ENCODE results near the gene YES1.
"Not testable (repeated sequence)": the region's sequence is repeated elsewhere in the genome, so short reads cannot be mapped to it uniquely, and the experiment has no call there.

YES1 gene

GRCh38 chr18:686339-687111 lies 125.5 kb downstream of the YES1 start:
- Histone ChIP-seq H3K9me3 (replicated peaks in 1 of 11) (no peaks in the 10 kb centered on the region), H4K20me1 (no peaks in the 10 kb centered on the region; a peak in 1 of 22 replicates), H3K9ac (no peak overlapping the region), H3K4me3 (no peak overlapping the region), H3K36me3 (peaks cover 0 to 18% (median 5%) of the 10 kb centered on the region in 11 experiments; a peak in 4 of 22 replicates), H3K27ac (no peak overlapping the region), H3K27me3 (no peaks in the 10 kb centered on the region), H3K4me2 (no peak overlapping the region), H3K4me1 (peaks cover 0 to 16% (median 10%) of the 10 kb centered on the region in 10 experiments; a peak in 16 of 20 replicates)
- no peak for TF ChIP-seq Cebpa-rat (IDR thresholded peaks at IDR 0.05)

- no peaks in the 10 kb centered on the region for H3K9me3 ChIP-seq (replicated peaks in 1 of 11)
- H3K4me1 ChIP-seq: peaks cover 0 to 21% (median 15%) of the 10 kb centered on the region in 10 experiments; a peak in 16 of 20 replicates
- TF ChIP-seq Cebpa-rat (IDR thresholded peaks at IDR 0.05): no peak
- no peak overlapping the region for H3K9ac ChIP-seq
- H3K4me2 ChIP-seq: no peak overlapping the region
- no peaks in the 10 kb centered on the region for H3K27me3 ChIP-seq
- H3K4me3 ChIP-seq: no peak overlapping the region
- no peaks in the 10 kb centered on the region; a peak in 1 of 22 replicates for H4K20me1 ChIP-seq
- H3K36me3 ChIP-seq: peaks cover 0 to 21% (median 4%) of the 10 kb centered on the region in 11 experiments; a peak in 4 of 22 replicates
- no peak overlapping the region for H3K27ac ChIP-seq
These were observed 126.6 kb downstream of the YES1 start for GRCh38 chr18:685438-685837.

- Histone ChIP-seq H3K4me3 (no peak overlapping the region), H3K4me1 (peaks cover 0 to 21% (median 15%) of the 10 kb centered on the region in 10 experiments; a peak in 16 of 20 replicates), H3K36me3 (peaks cover 0 to 29% (median 5%) of the 10 kb centered on the region in 11 experiments; a peak in 9 of 22 replicates), H3K27me3 (no peaks in the 10 kb centered on the region), H4K20me1 (peaks cover 0 to 5% (median 0%) of the 10 kb centered on the region in 11 experiments; a peak in 2 of 22 replicates), H3K9ac (no peak overlapping the region), H3K4me2 (no peak overlapping the region), H3K9me3 (replicated peaks in 1 of 11) (no peaks in the 10 kb centered on the region), H3K27ac (peak overlapping the region in 2 of 11 experiments; percentile 9; a peak in 2 of 22 replicates)
- TF ChIP-seq Cebpa-rat (IDR thresholded peaks at IDR 0.05): no peak
These were observed 128.5 kb downstream of the YES1 start for GRCh38 chr18:683531-683930.

- Histone ChIP-seq H3K27me3 (no peaks in the 10 kb centered on the region), H3K4me3 (no peak overlapping the region), H3K9ac (no peak overlapping the region), H4K20me1 (peaks cover 0 to 5% (median 0%) of the 10 kb centered on the region in 11 experiments; a peak in 3 of 22 replicates), H3K4me2 (no peak overlapping the region), H3K27ac (peak overlapping the region in 3 of 11 experiments; percentile 9 to 12 (median 9); a peak in 1 of 22 replicates), H3K36me3 (peaks cover 0 to 35% (median 10%) of the 10 kb centered on the region in 11 experiments; a peak in 10 of 22 replicates), H3K9me3 (replicated peaks in 1 of 11) (no peaks in the 10 kb centered on the region), H3K4me1 (peaks cover 0 to 21% (median 15%) of the 10 kb centered on the region in 10 experiments; a peak in 16 of 20 replicates)
- TF ChIP-seq Cebpa-rat (IDR thresholded peaks at IDR 0.05): no peak
These were observed 129.2 kb downstream of the YES1 start for GRCh38 chr18:682833-683232.

GRCh38 chr18:682416-682815 lies 129.6 kb downstream of the YES1 start:
- peaks cover 0 to 21% (median 15%) of the 10 kb centered on the region in 10 experiments; a peak in 16 of 20 replicates for H3K4me1 ChIP-seq
- H3K9me3 ChIP-seq (replicated peaks in 1 of 11); H3K27me3 ChIP-seq; H3K9ac ChIP-seq; H4K20me1 ChIP-seq; H3K4me3 ChIP-seq: not testable (repeated sequence)
- peak overlapping the region in 7 of 11 experiments; percentile 9 to 57 (median 21); a peak in 7 of 22 replicates for H3K27ac ChIP-seq
- peaks cover 0 to 39% (median 11%) of the 10 kb centered on the region in 11 experiments; a peak in 12 of 22 replicates for H3K36me3 ChIP-seq
- peak overlapping the region in 9 of 11 experiments; percentile 1 to 55 (median 41); a peak in 14 of 22 replicates for H3K4me2 ChIP-seq

- Histone ChIP-seq H3K4me3 (no peak overlapping the region), H3K4me1 (peaks cover 0 to 21% (median 15%) of the 10 kb centered on the region in 10 experiments; a peak in 16 of 20 replicates), H3K27me3 (no peaks in the 10 kb centered on the region), H3K27ac (peak overlapping the region in 7 of 11 experiments; percentile 9 to 57 (median 36); a peak in 10 of 22 replicates), H3K9me3 (replicated peaks in 1 of 11) (no peaks in the 10 kb centered on the region), H3K36me3 (peaks cover 0 to 42% (median 15%) of the 10 kb centered on the region in 11 experiments; a peak in 16 of 22 replicates), H4K20me1 (peaks cover 0 to 8% (median 0%) of the 10 kb centered on the region in 11 experiments; a peak in 4 of 22 replicates), H3K9ac (no peak overlapping the region; a peak in 2 of 22 replicates), H3K4me2 (peak overlapping the region in 9 of 11 experiments; percentile 1 to 55 (median 41); a peak in 15 of 22 replicates)
- TF ChIP-seq Cebpa-rat (IDR thresholded peaks at IDR 0.05): no peak
These were observed 130.1 kb downstream of the YES1 start for GRCh38 chr18:681985-682384.

- H3K9me3 ChIP-seq (replicated peaks in 1 of 11): no peaks in the 10 kb centered on the region
- H3K4me3 ChIP-seq: no peak overlapping the region
- H3K27me3 ChIP-seq: no peaks in the 10 kb centered on the region
- H3K36me3 ChIP-seq: peaks cover 4 to 58% (median 30%) of the 10 kb centered on the region in 11 experiments; a peak in 21 of 22 replicates
- peaks cover 0 to 21% (median 15%) of the 10 kb centered on the region in 10 experiments; a peak in 16 of 20 replicates for H3K4me1 ChIP-seq
- H4K20me1 ChIP-seq: peaks cover 0 to 17% (median 0%) of the 10 kb centered on the region in 11 experiments; a peak in 6 of 22 replicates
- H3K9ac ChIP-seq: no peak overlapping the region
- TF ChIP-seq Cebpa-rat (IDR thresholded peaks at IDR 0.05): no peak
- no peak overlapping the region for H3K4me2 ChIP-seq
- H3K27ac ChIP-seq: no peak overlapping the region
These were observed 131.7 kb downstream of the YES1 start for GRCh38 chr18:680392-680791.

GRCh38 chr18:679516-679915 lies 132.5 kb downstream of the YES1 start:
- Histone ChIP-seq H3K4me1 (peaks cover 0 to 21% (median 15%) of the 10 kb centered on the region in 10 experiments; a peak in 16 of 20 replicates), H3K4me3 (no peak overlapping the region), H3K4me2 (no peak overlapping the region), H3K9me3 (replicated peaks in 1 of 11) (no peaks in the 10 kb centered on the region), H3K36me3 (peaks cover 11 to 66% (median 39%) of the 10 kb centered on the region in 11 experiments), H3K27ac (no peak overlapping the region), H3K9ac (no peak overlapping the region), H3K27me3 (no peaks in the 10 kb centered on the region), H4K20me1 (peaks cover 0 to 22% (median 0%) of the 10 kb centered on the region in 11 experiments; a peak in 6 of 22 replicates)
- no peak for TF ChIP-seq Cebpa-rat (IDR thresholded peaks at IDR 0.05)

All from BLaER1 treated with 17β-estradiol and CSF1 and Interleukin-3, amounts not matched to agents 10 nM and 100 nM (cell line).